NCI-H2196 treated with DMSO at 0.1 percent for 48 hours (cell line): Measurements from ENCODE around the gene NCAM1.

Source experiments
- DNase-seq: peaks from one replicate; lab custom pipeline; 2025; ENCODE audit not compliant: unreplicated experiment; lab: John Stamatoyannopoulos, UW

The NCAM1 gene

GRCh38 chr11:113083571-113083970, 122.4 kb downstream of the NCAM1 start:
- DNase-seq: no peak

GRCh38 chr11:113084297-113084696, 123.1 kb downstream of the NCAM1 start:
- DNase-seq: no peak

GRCh38 chr11:113085446-113085845, 124.2 kb downstream of the NCAM1 start:
- no peak for DNase-seq

GRCh38 chr11:113087706-113088105, 126.5 kb downstream of the NCAM1 start:
- DNase-seq: no peak

- no peak for DNase-seq
These were observed 129.7 kb downstream of the NCAM1 start for GRCh38 chr11:113090716-113091480.

- no peak for DNase-seq
These were observed 130.2 kb downstream of the NCAM1 start for GRCh38 chr11:113091481-113091780.

GRCh38 chr11:113096648-113097047, 135.4 kb downstream of the NCAM1 start:
- DNase-seq: no peak

- no peak for DNase-seq
These were observed 142.9 kb downstream of the NCAM1 start for GRCh38 chr11:113103932-113104690.

GRCh38 chr11:113104691-113105251, 143.6 kb downstream of the NCAM1 start:
- no peak for DNase-seq

GRCh38 chr11:113105592-113105991, 144.4 kb downstream of the NCAM1 start:
- no peak for DNase-seq

GRCh38 chr11:113106507-113106906, 145.3 kb downstream of the NCAM1 start:
- no peak for DNase-seq

GRCh38 chr11:113110046-113110445, 148.8 kb downstream of the NCAM1 start:
- no peak for DNase-seq

- no peak for DNase-seq
These were observed 149.9 kb downstream of the NCAM1 start for GRCh38 chr11:113111156-113111555.

GRCh38 chr11:113112307-113112706, 151.1 kb downstream of the NCAM1 start:
- no peak for DNase-seq

GRCh38 chr11:113113801-113114704, 152.8 kb downstream of the NCAM1 start:
- peak; percentile 67 for DNase-seq

- DNase-seq: no peak
These were observed 153.4 kb downstream of the NCAM1 start for GRCh38 chr11:113114705-113115027.

- DNase-seq: no peak
These were observed 156.9 kb downstream of the NCAM1 start for GRCh38 chr11:113118104-113118503.

- no peak for DNase-seq
These were observed 157.9 kb downstream of the NCAM1 start for GRCh38 chr11:113119074-113119473.

GRCh38 chr11:113119966-113120736, 158.9 kb downstream of the NCAM1 start:
- no peak for DNase-seq

GRCh38 chr11:113121746-113122145, 160.5 kb downstream of the NCAM1 start:
- DNase-seq: no peak

GRCh38 chr11:113124006-113124405, 162.8 kb downstream of the NCAM1 start:
- no peak for DNase-seq
